K562 (cell line): ENCODE results near the gene DPH6.

Experiments used
- HDAC1 ChIP-seq, 2 experiments: fragments of 450-650 bp; IDR thresholded peaks; 2 replicates each; pipeline ENCODE4 v1.6.1; 2016 to 2017; ENCODE audit warnings: inconsistent platforms in 1 of 2, mild to moderate bottlenecking in 1 of 2, moderate library complexity in 1 of 2
- SRF ChIP-seq, 2 experiments: fragments of 250-450, 450-650 bp in 1 of 2; sonication (Bioruptor Pico) in 1 of 2; sonication (generic) in 1 of 2; formaldehyde crosslinking; IDR thresholded peaks; 2 replicates each; pipeline versions ENCODE4 v1.5.0 to v1.5.1; 2020 to 2022; ENCODE audit warnings: mild to moderate bottlenecking in 1 of 2, missing genetic modification reagents in 1 of 2
- ZBTB7A ChIP-seq: IDR thresholded peaks from 2 replicates; pipeline ENCODE4 v1.6.1; 2011; ENCODE audit warnings: low read depth, mild to moderate bottlenecking, low read length, moderate library complexity, borderline replicate concordance; ENCODE audit not compliant: control insufficient read depth

GRCh38 chr15:35442742-35443141 is 103.2 kb downstream of the DPH6 start:
- no peak for TF ChIP-seq HDAC1 (IDR thresholded peaks at IDR 0.05)
- no peak for TF ChIP-seq ZBTB7A
- no peak for TF ChIP-seq SRF (CRISPR knock-in tag; IDR thresholded peaks at IDR 0.05)
